GM18858 (cell line): Measurements from ENCODE around the gene KLF6.

Experiments used
- ATAC-seq: cut with Tn5 transposase; IDR thresholded peaks from one replicate; pipeline ENCODE4 v1.9.1; 2021; ENCODE audit not compliant: unreplicated experiment

KLF6 gene

GRCh38 chr10:3812141-3812540, 27.1 kb upstream of the KLF6 start:
- ATAC-seq: no peak

GRCh38 chr10:3811291-3811870, 26.4 kb upstream of the KLF6 start:
- ATAC-seq: peak; percentile 82

GRCh38 chr10:3808689-3809199, 23.7 kb upstream of the KLF6 start:
- no peak for ATAC-seq

- ATAC-seq: no peak
Observed at GRCh38 chr10:3807928-3808496, 23.0 kb upstream of the KLF6 start.

GRCh38 chr10:3807211-3807927, 22.4 kb upstream of the KLF6 start:
- ATAC-seq: no peak

- no peak for ATAC-seq
Observed at GRCh38 chr10:3806603-3807002, 21.6 kb upstream of the KLF6 start.

GRCh38 chr10:3805791-3806461, 20.9 kb upstream of the KLF6 start:
- peak; percentile 21 for ATAC-seq

- peak; percentile 43 for ATAC-seq
Observed at GRCh38 chr10:3805201-3805790, 20.3 kb upstream of the KLF6 start.

- no peak for ATAC-seq
Observed at GRCh38 chr10:3803927-3804741, 19.1 kb upstream of the KLF6 start.

GRCh38 chr10:3803295-3803926, 18.4 kb upstream of the KLF6 start:
- ATAC-seq: no peak

- ATAC-seq: no peak
Observed at GRCh38 chr10:3802526-3803265, 17.7 kb upstream of the KLF6 start.

GRCh38 chr10:3801558-3802192, 16.7 kb upstream of the KLF6 start:
- ATAC-seq: no peak

- ATAC-seq: no peak
Observed at GRCh38 chr10:3800586-3800985, 15.6 kb upstream of the KLF6 start.

- no peak for ATAC-seq
Observed at GRCh38 chr10:3797750-3798149, 12.7 kb upstream of the KLF6 start.

- ATAC-seq: no peak
Observed at GRCh38 chr10:3793553-3793952, 8.5 kb upstream of the KLF6 start.

GRCh38 chr10:3792710-3793219, 7.8 kb upstream of the KLF6 start:
- no peak for ATAC-seq

GRCh38 chr10:3791974-3792633, 7.1 kb upstream of the KLF6 start:
- ATAC-seq: no peak

GRCh38 chr10:3790858-3791257, 5.8 kb upstream of the KLF6 start:
- no peak for ATAC-seq
